ENCODE measurements around the gene C11orf68. TPM values are rescaled to one million over a fixed set of nuclear protein-coding genes. Genes with fewer than 3 reads are reported as not detected.

The C11orf68 gene
- total RNA-seq, 2 experiments from 2014 or later: 10.7 to 28.1 TPM

DNA sequence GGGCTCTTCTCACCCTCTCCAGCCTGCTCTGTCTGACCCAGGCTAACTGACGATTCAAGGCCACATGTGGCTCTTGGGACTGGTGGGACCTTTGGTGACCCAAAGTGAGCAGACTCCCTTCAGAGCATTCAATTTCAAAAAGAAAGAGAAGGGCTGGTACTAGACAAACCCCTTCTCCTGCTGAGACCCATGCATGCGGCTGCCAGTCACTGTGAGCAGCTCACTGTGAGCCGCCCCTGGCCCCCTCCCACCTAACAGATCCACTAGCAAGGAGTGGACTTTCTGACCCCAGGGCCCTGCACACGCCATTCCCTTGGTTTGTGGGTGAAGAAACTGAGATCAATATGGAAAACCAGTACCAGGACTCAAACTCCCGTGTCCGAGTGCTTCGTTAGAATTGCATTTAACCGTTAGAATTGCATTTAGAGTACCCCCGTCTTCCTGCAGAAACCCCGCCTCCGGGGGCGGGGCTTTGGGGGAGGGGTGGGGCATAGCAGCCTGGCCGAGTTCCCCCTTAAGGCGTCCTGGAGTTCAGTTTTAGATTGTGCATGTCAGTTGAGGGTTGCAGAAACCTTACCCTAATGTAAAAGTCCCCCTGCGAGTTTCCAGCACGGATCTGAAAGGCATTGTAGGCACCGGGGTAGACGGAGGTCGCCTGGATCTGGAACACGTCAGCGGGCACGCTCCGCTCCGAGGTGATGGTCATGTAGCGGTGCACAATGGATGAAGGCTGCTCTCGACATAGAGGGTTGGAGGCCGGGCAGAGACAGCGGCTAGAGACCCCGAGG lies 51.4 kb downstream of the C11orf68 start:
- POLR2A ChIA-PET: interaction anchor here (1.5 kb wide), 1 partner anchor 21 kb away, joined by 3 read pairs; the partner anchor contains the start of gene FIBP
- CTCF ChIA-PET (ENCODE audit: unreplicated experiment): no interaction called here
- no peaks in the 10 kb centered on the region for H3K9me2 ChIP-seq (ENCODE audit: insufficient read depth, low read length)
- peaks cover 21% of the 10 kb centered on the region for H3K4me1 ChIP-seq (ENCODE audit: insufficient read depth, low read length, poor library complexity, severe bottlenecking)
- no peaks in the 10 kb centered on the region for H4K20me1 ChIP-seq (ENCODE audit: insufficient read depth, low read length)
- no peaks in the 10 kb centered on the region for H3K9me3 ChIP-seq (ENCODE audit: low read length)
- no peak overlapping the region for H3K4me3 ChIP-seq (ENCODE audit: low read depth, low read length, poor library complexity, severe bottlenecking)
- H3K79me2 ChIP-seq (ENCODE audit: insufficient read depth, low read depth, low read length): no peaks in the 10 kb centered on the region
- BruUV-seq (replicated peaks): no TSS peak
- H3K36me3 ChIP-seq (ENCODE audit: insufficient read depth, low read length): peaks cover 49% of the 10 kb centered on the region
- intact Hi-C loops (cut with micrococcal nuclease; ENCODE audit: unreplicated experiment): no loop called here
- H2AFZ ChIP-seq (ENCODE audit: low read length): no peak overlapping the region
- H3K4me2 ChIP-seq (ENCODE audit: low read length): peak overlapping the region; percentile 15; the same call in 1 of the 2 replicates
- peak; percentile 54 for DNase-seq (ENCODE audit: low spot score)
- peak overlapping the region; percentile 28 for H3K27ac ChIP-seq (ENCODE audit: low read depth, low read length, poor library complexity, severe bottlenecking)
- TF ChIP-seq, protein P1, sequence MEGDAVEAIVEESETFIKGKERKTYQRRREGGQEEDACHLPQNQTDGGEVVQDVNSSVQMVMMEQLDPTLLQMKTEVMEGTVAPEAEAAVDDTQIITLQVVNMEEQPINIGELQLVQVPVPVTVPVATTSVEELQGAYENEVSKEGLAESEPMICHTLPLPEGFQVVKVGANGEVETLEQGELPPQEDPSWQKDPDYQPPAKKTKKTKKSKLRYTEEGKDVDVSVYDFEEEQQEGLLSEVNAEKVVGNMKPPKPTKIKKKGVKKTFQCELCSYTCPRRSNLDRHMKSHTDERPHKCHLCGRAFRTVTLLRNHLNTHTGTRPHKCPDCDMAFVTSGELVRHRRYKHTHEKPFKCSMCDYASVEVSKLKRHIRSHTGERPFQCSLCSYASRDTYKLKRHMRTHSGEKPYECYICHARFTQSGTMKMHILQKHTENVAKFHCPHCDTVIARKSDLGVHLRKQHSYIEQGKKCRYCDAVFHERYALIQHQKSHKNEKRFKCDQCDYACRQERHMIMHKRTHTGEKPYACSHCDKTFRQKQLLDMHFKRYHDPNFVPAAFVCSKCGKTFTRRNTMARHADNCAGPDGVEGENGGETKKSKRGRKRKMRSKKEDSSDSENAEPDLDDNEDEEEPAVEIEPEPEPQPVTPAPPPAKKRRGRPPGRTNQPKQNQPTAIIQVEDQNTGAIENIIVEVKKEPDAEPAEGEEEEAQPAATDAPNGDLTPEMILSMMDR (conservative IDR thresholded peaks at IDR 0.05; ENCODE audit: low read length): no peak
- no peak for TF ChIP-seq EZH2phosphoT487 (IDR thresholded peaks at IDR 0.05; ENCODE audit: borderline replicate concordance, low read depth, low read length)

Other genes with a start within 250 kb of the C11orf68 start
- gene KAT5, start 206.8 kb downstream of the C11orf68 start, total RNA-seq (2014; rRNA removed; shearing (Covaris generic)): 87.9 and 97.1 TPM in 2 replicates
- gene KAT5, start 206.8 kb downstream of the C11orf68 start, total RNA-seq (2022): 79.9 and 82.1 TPM in 2 replicates
- gene RNASEH2C, start 198.3 kb downstream of the C11orf68 start, total RNA-seq (2014; rRNA removed; shearing (Covaris generic)): 92.7 and 99.1 TPM in 2 replicates
- 79.1 and 100 TPM in 2 replicates for gene RNASEH2C, start 198.3 kb downstream of the C11orf68 start, total RNA-seq (2022)
- 10.2 and 12.9 TPM in 2 replicates for gene AP5B1, start 138.1 kb downstream of the C11orf68 start, total RNA-seq (2014; rRNA removed; shearing (Covaris generic))
- 23.9 and 25.6 TPM in 2 replicates for gene AP5B1, start 138.1 kb downstream of the C11orf68 start, total RNA-seq (2022)
- gene OVOL1, start 132.0 kb downstream of the C11orf68 start, total RNA-seq (2014; rRNA removed; shearing (Covaris generic)): 0.15 TPM in 1 of 2 replicates, not detected in the other
- gene OVOL1, start 132.0 kb downstream of the C11orf68 start, total RNA-seq (2022): not detected in 2 replicates
- gene SNX32, start 85.1 kb downstream of the C11orf68 start, total RNA-seq (2014; rRNA removed; shearing (Covaris generic)): not detected in 2 replicates
- not detected in 2 replicates for gene SNX32, start 85.1 kb downstream of the C11orf68 start, total RNA-seq (2022)
- gene CFL1, start 60.9 kb downstream of the C11orf68 start, total RNA-seq (2014; rRNA removed; shearing (Covaris generic)): 1,019 and 1,146 TPM in 2 replicates
- 1,064 and 1,119 TPM in 2 replicates for gene CFL1, start 60.9 kb downstream of the C11orf68 start, total RNA-seq (2022)
- gene MUS81, start 58.6 kb downstream of the C11orf68 start, total RNA-seq (2014; rRNA removed; shearing (Covaris generic)): 110 and 130 TPM in 2 replicates
- 94.2 and 102 TPM in 2 replicates for gene MUS81, start 58.6 kb downstream of the C11orf68 start, total RNA-seq (2022)
- 6.1 and 7.2 TPM in 2 replicates for gene EFEMP2, start 46.3 kb downstream of the C11orf68 start, total RNA-seq (2014; rRNA removed; shearing (Covaris generic))
- 7.6 and 8.9 TPM in 2 replicates for gene EFEMP2, start 46.3 kb downstream of the C11orf68 start, total RNA-seq (2022)
- not detected in 2 replicates for gene CTSW, start 39.2 kb downstream of the C11orf68 start, total RNA-seq (2014; rRNA removed; shearing (Covaris generic))
- gene CTSW, start 39.2 kb downstream of the C11orf68 start, total RNA-seq (2022): not detected in 2 replicates
- 133 and 184 TPM in 2 replicates for gene FIBP, start 30.6 kb downstream of the C11orf68 start, total RNA-seq (2014; rRNA removed; shearing (Covaris generic))
- gene FIBP, start 30.6 kb downstream of the C11orf68 start, total RNA-seq (2022): 89.4 and 97.3 TPM in 2 replicates
- gene CCDC85B, start 28.4 kb downstream of the C11orf68 start, total RNA-seq (2014; rRNA removed; shearing (Covaris generic)): 72.7 and 76.7 TPM in 2 replicates
- gene CCDC85B, start 28.4 kb downstream of the C11orf68 start, total RNA-seq (2022): 49.0 and 64.1 TPM in 2 replicates
- 0.88 TPM in 1 of 2 replicates, not detected in the other for gene FOSL1, start 18.7 kb downstream of the C11orf68 start, total RNA-seq (2014; rRNA removed; shearing (Covaris generic))
- 0.52 TPM in 1 of 2 replicates, not detected in the other for gene FOSL1, start 18.7 kb downstream of the C11orf68 start, total RNA-seq (2022)
- gene DRAP1, start 364 bp upstream of the C11orf68 start, total RNA-seq (2014; rRNA removed; shearing (Covaris generic)): 93.2 and 110 TPM in 2 replicates
- gene DRAP1, start 364 bp upstream of the C11orf68 start, total RNA-seq (2022): 68.2 and 81.2 TPM in 2 replicates
- gene TSGA10IP, start 26.4 kb upstream of the C11orf68 start, total RNA-seq (2014; rRNA removed; shearing (Covaris generic)): not detected in 2 replicates
- gene TSGA10IP, start 26.4 kb upstream of the C11orf68 start, total RNA-seq (2022): not detected in 2 replicates
- gene SART1, start 42.7 kb upstream of the C11orf68 start, total RNA-seq (2014; rRNA removed; shearing (Covaris generic)): 50.4 and 93.8 TPM in 2 replicates
- gene SART1, start 42.7 kb upstream of the C11orf68 start, total RNA-seq (2022): 55.5 and 57.8 TPM in 2 replicates
- 51.1 and 65.9 TPM in 2 replicates for gene EIF1AD, start 83.1 kb upstream of the C11orf68 start, total RNA-seq (2014; rRNA removed; shearing (Covaris generic))
- gene EIF1AD, start 83.1 kb upstream of the C11orf68 start, total RNA-seq (2022): 55.5 and 63.2 TPM in 2 replicates
- gene BANF1, start 83.4 kb upstream of the C11orf68 start, total RNA-seq (2014; rRNA removed; shearing (Covaris generic)): 70.6 and 82.2 TPM in 2 replicates
- gene BANF1, start 83.4 kb upstream of the C11orf68 start, total RNA-seq (2022): 317 and 327 TPM in 2 replicates
- not detected in 2 replicates for gene CST6, start 92.9 kb upstream of the C11orf68 start, total RNA-seq (2014; rRNA removed; shearing (Covaris generic))
- gene CST6, start 92.9 kb upstream of the C11orf68 start, total RNA-seq (2022): not detected in 2 replicates
- not detected in 2 replicates for gene CATSPER1, start 107.4 kb upstream of the C11orf68 start, total RNA-seq (2014; rRNA removed; shearing (Covaris generic))
- gene CATSPER1, start 107.4 kb upstream of the C11orf68 start, total RNA-seq (2022): not detected in 2 replicates
- gene GAL3ST3, start 130.1 kb upstream of the C11orf68 start, total RNA-seq (2014; rRNA removed; shearing (Covaris generic)): not detected in 2 replicates
- not detected in 2 replicates for gene GAL3ST3, start 130.1 kb upstream of the C11orf68 start, total RNA-seq (2022)
- gene SF3B2, start 133.3 kb upstream of the C11orf68 start, total RNA-seq (2014; rRNA removed; shearing (Covaris generic)): 185 and 191 TPM in 2 replicates
- gene SF3B2, start 133.3 kb upstream of the C11orf68 start, total RNA-seq (2022): 251 and 260 TPM in 2 replicates
- gene PACS1, start 151.2 kb upstream of the C11orf68 start, total RNA-seq (2014; rRNA removed; shearing (Covaris generic)): 21.2 and 23.7 TPM in 2 replicates
- 50.5 and 52.5 TPM in 2 replicates for gene PACS1, start 151.2 kb upstream of the C11orf68 start, total RNA-seq (2022)